ENCODE data around the gene OR52I1. TPM values are rescaled to one million over a fixed set of nuclear protein-coding genes. Genes with fewer than 3 reads are reported as not detected.

OR52I1 gene
- total and polyA plus RNA-seq, 9 donors: 0.06 to 0.16 (median 0.07) TPM; not detected in 6

GRCh38 chr11:4611986-4612385, 18.1 kb downstream of the OR52I1 start:
- H3K4me3 ChIP-seq (ENCODE audit: low read length): no peak overlapping the region
- peaks cover 4% of the 10 kb centered on the region for H3K4me1 ChIP-seq (ENCODE audit: control insufficient read depth, insufficient read depth, low read length)
- H3K9me3 ChIP-seq (replicated peaks; ENCODE audit: control insufficient read depth, low read depth, low read length): no peaks in the 10 kb centered on the region
- WGBS (ENCODE audit: insufficient coverage): no CpG with 5 or more reads among the region's 2 CpGs
- peaks cover 2% of the 10 kb centered on the region for H3K27me3 ChIP-seq (ENCODE audit: control insufficient read depth, insufficient read depth, low read length)
- no peak overlapping the region for H3K27ac ChIP-seq (ENCODE audit: low read length)
- H3K36me3 ChIP-seq (ENCODE audit: control insufficient read depth, insufficient read depth, low read length): no peaks in the 10 kb centered on the region
- no peak for DNase-seq

- H3K4me3 ChIP-seq (ENCODE audit: low read length): no peak overlapping the region
- H3K4me1 ChIP-seq (ENCODE audit: control insufficient read depth, insufficient read depth, low read length): no peaks in the 10 kb centered on the region
- H3K27ac ChIP-seq (ENCODE audit: low read length): no peak overlapping the region
- no peaks in the 10 kb centered on the region for H3K9me3 ChIP-seq (replicated peaks; ENCODE audit: control insufficient read depth, low read depth, low read length)
- H3K27me3 ChIP-seq (ENCODE audit: control insufficient read depth, insufficient read depth, low read length): peaks cover 2% of the 10 kb centered on the region
- no peak for DNase-seq
- H3K36me3 ChIP-seq (ENCODE audit: control insufficient read depth, insufficient read depth, low read length): no peaks in the 10 kb centered on the region
These were observed 22.1 kb downstream of the OR52I1 start for GRCh38 chr11:4615856-4616444.

GRCh38 chr11:4619514-4619913, 25.7 kb downstream of the OR52I1 start:
- peaks cover 2% of the 10 kb centered on the region for H3K9me3 ChIP-seq (replicated peaks; ENCODE audit: control insufficient read depth, low read depth, low read length)
- no peak overlapping the region for H3K27ac ChIP-seq (ENCODE audit: low read length)
- H3K4me1 ChIP-seq (ENCODE audit: control insufficient read depth, insufficient read depth, low read length): no peaks in the 10 kb centered on the region
- no peaks in the 10 kb centered on the region for H3K27me3 ChIP-seq (ENCODE audit: control insufficient read depth, insufficient read depth, low read length)
- no peak for DNase-seq
- H3K36me3 ChIP-seq (ENCODE audit: control insufficient read depth, insufficient read depth, low read length): no peaks in the 10 kb centered on the region
- WGBS (ENCODE audit: insufficient coverage): 70% methylated on average over 2 of the region's 9 CpGs
- no peak overlapping the region for H3K4me3 ChIP-seq (ENCODE audit: low read length)

GRCh38 chr11:4626207-4627099, 32.6 kb downstream of the OR52I1 start:
- 31% methylated on average over 4 of the region's 15 CpGs for WGBS (ENCODE audit: insufficient coverage)
- Histone ChIP-seq H3K4me3 (ENCODE audit: low read length) (no peak overlapping the region), H3K27me3 (ENCODE audit: control insufficient read depth, insufficient read depth, low read length) (no peaks in the 10 kb centered on the region)

GRCh38 chr11:4636136-4636535, 42.3 kb downstream of the OR52I1 start:
- Histone ChIP-seq H3K36me3 (ENCODE audit: control insufficient read depth, insufficient read depth, low read length) (no peaks in the 10 kb centered on the region), H3K4me1 (ENCODE audit: control insufficient read depth, insufficient read depth, low read length) (peaks cover 5% of the 10 kb centered on the region), H3K4me3 (ENCODE audit: low read length) (no peak overlapping the region), H3K9me3 (replicated peaks; ENCODE audit: control insufficient read depth, low read depth, low read length) (no peaks in the 10 kb centered on the region), H3K27ac (ENCODE audit: low read length) (no peak overlapping the region), H3K27me3 (ENCODE audit: control insufficient read depth, insufficient read depth, low read length) (no peaks in the 10 kb centered on the region)
- WGBS (ENCODE audit: insufficient coverage): 59% methylated on average over 2 of the region's 2 CpGs
- no peak for DNase-seq

More at GRCh38 chr11:4626207-4627099, 32.6 kb downstream of the OR52I1 start:
- Histone ChIP-seq H3K27ac (ENCODE audit: low read length) (no peak overlapping the region), H3K36me3 (ENCODE audit: control insufficient read depth, insufficient read depth, low read length) (no peaks in the 10 kb centered on the region), H3K4me1 (ENCODE audit: control insufficient read depth, insufficient read depth, low read length) (no peaks in the 10 kb centered on the region), H3K9me3 (replicated peaks; ENCODE audit: control insufficient read depth, low read depth, low read length) (peaks cover 5% of the 10 kb centered on the region)
- peak; percentile 61 for DNase-seq

- DNase-seq: peak; percentile 74
- peaks cover 5% of the 10 kb centered on the region for H3K4me1 ChIP-seq (ENCODE audit: control insufficient read depth, insufficient read depth, low read length)
- H3K36me3 ChIP-seq (ENCODE audit: control insufficient read depth, insufficient read depth, low read length): no peaks in the 10 kb centered on the region
- H3K27me3 ChIP-seq (ENCODE audit: control insufficient read depth, insufficient read depth, low read length): no peaks in the 10 kb centered on the region
- peak within 1 kb of the TSS; percentile 24 for H3K4me3 ChIP-seq (ENCODE audit: low read length)
- no peaks in the 10 kb centered on the region for H3K9me3 ChIP-seq (replicated peaks; ENCODE audit: control insufficient read depth, low read depth, low read length)
- WGBS (ENCODE audit: insufficient coverage): 33% methylated on average over 3 of the region's 21 CpGs
- no peak within 1 kb of the TSS for H3K27ac ChIP-seq (ENCODE audit: low read length)
These were observed 43.3 kb downstream of the OR52I1 start, which contains the start of gene OR51D1 for GRCh38 chr11:4636962-4637661. Gene OR51D1, plus strand, starts transcription at chr11:4637477. Its CDS starts 2,314 bp downstream, at chr11:4639791.

- H3K27ac ChIP-seq (ENCODE audit: low read length): no peak overlapping the region
- 52% methylated on average over 2 of the region's 3 CpGs for WGBS (ENCODE audit: insufficient coverage)
- no peak overlapping the region for H3K4me3 ChIP-seq (ENCODE audit: low read length)
- no peak for DNase-seq
- peaks cover 5% of the 10 kb centered on the region for H3K4me1 ChIP-seq (ENCODE audit: control insufficient read depth, insufficient read depth, low read length)
- H3K27me3 ChIP-seq (ENCODE audit: control insufficient read depth, insufficient read depth, low read length): no peaks in the 10 kb centered on the region
- no peaks in the 10 kb centered on the region for H3K36me3 ChIP-seq (ENCODE audit: control insufficient read depth, insufficient read depth, low read length)
- H3K9me3 ChIP-seq (replicated peaks; ENCODE audit: control insufficient read depth, low read depth, low read length): no peaks in the 10 kb centered on the region
These were observed 43.8 kb downstream of the OR52I1 start for GRCh38 chr11:4637662-4638047.

- H3K4me3 ChIP-seq (ENCODE audit: low read length): no peak overlapping the region
- H3K27me3 ChIP-seq (ENCODE audit: control insufficient read depth, insufficient read depth, low read length): no peaks in the 10 kb centered on the region
- no peaks in the 10 kb centered on the region for H3K36me3 ChIP-seq (ENCODE audit: control insufficient read depth, insufficient read depth, low read length)
- H3K27ac ChIP-seq (ENCODE audit: low read length): no peak overlapping the region
- H3K4me1 ChIP-seq (ENCODE audit: control insufficient read depth, insufficient read depth, low read length): peaks cover 5% of the 10 kb centered on the region
- WGBS (ENCODE audit: insufficient coverage): 92% methylated on average over 6 of the region's 6 CpGs
- no peak for DNase-seq
- H3K9me3 ChIP-seq (replicated peaks; ENCODE audit: control insufficient read depth, low read depth, low read length): no peaks in the 10 kb centered on the region
These were observed 46.1 kb downstream of the OR52I1 start for GRCh38 chr11:4639931-4640330.

- H3K27me3 ChIP-seq (ENCODE audit: control insufficient read depth, insufficient read depth, low read length): no peaks in the 10 kb centered on the region
- no peak overlapping the region for H3K4me3 ChIP-seq (ENCODE audit: low read length)
- WGBS (ENCODE audit: insufficient coverage): 82% methylated on average over 7 of the region's 7 CpGs
- DNase-seq: no peak
- peaks cover 5% of the 10 kb centered on the region for H3K4me1 ChIP-seq (ENCODE audit: control insufficient read depth, insufficient read depth, low read length)
- H3K27ac ChIP-seq (ENCODE audit: low read length): no peak overlapping the region
- no peaks in the 10 kb centered on the region for H3K9me3 ChIP-seq (replicated peaks; ENCODE audit: control insufficient read depth, low read depth, low read length)
- H3K36me3 ChIP-seq (ENCODE audit: control insufficient read depth, insufficient read depth, low read length): no peaks in the 10 kb centered on the region
These were observed 47.7 kb downstream of the OR52I1 start for GRCh38 chr11:4641501-4641900.

GRCh38 chr11:4642043-4642442, 48.2 kb downstream of the OR52I1 start:
- H3K27me3 ChIP-seq (ENCODE audit: control insufficient read depth, insufficient read depth, low read length): no peaks in the 10 kb centered on the region

More at GRCh38 chr11:4642043-4642442, 48.2 kb downstream of the OR52I1 start:
- peaks cover 3% of the 10 kb centered on the region for H3K4me1 ChIP-seq (ENCODE audit: control insufficient read depth, insufficient read depth, low read length)
- no peaks in the 10 kb centered on the region for H3K9me3 ChIP-seq (replicated peaks; ENCODE audit: control insufficient read depth, low read depth, low read length)
- no peak overlapping the region for H3K4me3 ChIP-seq (ENCODE audit: low read length)
- no peak for DNase-seq
- no peaks in the 10 kb centered on the region for H3K36me3 ChIP-seq (ENCODE audit: control insufficient read depth, insufficient read depth, low read length)
- 65% methylated on average over 5 of the region's 7 CpGs for WGBS (ENCODE audit: insufficient coverage)
- H3K27ac ChIP-seq (ENCODE audit: low read length): no peak overlapping the region

All from muscle of leg (tissue), 11 donors.